ENCODE data around the gene CC2D2B. TPM values are rescaled to one million over a fixed set of nuclear protein-coding genes. Genes with fewer than 3 reads are reported as not detected.

The CC2D2B gene
- total and polyA plus RNA-seq, 2 experiments from 2014 or later: 0.24 to 0.92 TPM

GRCh38 chr10:95908450-95908849 is 675 bp downstream of the CC2D2B start (continued):
- TF ChIP-seq, protein P1, sequence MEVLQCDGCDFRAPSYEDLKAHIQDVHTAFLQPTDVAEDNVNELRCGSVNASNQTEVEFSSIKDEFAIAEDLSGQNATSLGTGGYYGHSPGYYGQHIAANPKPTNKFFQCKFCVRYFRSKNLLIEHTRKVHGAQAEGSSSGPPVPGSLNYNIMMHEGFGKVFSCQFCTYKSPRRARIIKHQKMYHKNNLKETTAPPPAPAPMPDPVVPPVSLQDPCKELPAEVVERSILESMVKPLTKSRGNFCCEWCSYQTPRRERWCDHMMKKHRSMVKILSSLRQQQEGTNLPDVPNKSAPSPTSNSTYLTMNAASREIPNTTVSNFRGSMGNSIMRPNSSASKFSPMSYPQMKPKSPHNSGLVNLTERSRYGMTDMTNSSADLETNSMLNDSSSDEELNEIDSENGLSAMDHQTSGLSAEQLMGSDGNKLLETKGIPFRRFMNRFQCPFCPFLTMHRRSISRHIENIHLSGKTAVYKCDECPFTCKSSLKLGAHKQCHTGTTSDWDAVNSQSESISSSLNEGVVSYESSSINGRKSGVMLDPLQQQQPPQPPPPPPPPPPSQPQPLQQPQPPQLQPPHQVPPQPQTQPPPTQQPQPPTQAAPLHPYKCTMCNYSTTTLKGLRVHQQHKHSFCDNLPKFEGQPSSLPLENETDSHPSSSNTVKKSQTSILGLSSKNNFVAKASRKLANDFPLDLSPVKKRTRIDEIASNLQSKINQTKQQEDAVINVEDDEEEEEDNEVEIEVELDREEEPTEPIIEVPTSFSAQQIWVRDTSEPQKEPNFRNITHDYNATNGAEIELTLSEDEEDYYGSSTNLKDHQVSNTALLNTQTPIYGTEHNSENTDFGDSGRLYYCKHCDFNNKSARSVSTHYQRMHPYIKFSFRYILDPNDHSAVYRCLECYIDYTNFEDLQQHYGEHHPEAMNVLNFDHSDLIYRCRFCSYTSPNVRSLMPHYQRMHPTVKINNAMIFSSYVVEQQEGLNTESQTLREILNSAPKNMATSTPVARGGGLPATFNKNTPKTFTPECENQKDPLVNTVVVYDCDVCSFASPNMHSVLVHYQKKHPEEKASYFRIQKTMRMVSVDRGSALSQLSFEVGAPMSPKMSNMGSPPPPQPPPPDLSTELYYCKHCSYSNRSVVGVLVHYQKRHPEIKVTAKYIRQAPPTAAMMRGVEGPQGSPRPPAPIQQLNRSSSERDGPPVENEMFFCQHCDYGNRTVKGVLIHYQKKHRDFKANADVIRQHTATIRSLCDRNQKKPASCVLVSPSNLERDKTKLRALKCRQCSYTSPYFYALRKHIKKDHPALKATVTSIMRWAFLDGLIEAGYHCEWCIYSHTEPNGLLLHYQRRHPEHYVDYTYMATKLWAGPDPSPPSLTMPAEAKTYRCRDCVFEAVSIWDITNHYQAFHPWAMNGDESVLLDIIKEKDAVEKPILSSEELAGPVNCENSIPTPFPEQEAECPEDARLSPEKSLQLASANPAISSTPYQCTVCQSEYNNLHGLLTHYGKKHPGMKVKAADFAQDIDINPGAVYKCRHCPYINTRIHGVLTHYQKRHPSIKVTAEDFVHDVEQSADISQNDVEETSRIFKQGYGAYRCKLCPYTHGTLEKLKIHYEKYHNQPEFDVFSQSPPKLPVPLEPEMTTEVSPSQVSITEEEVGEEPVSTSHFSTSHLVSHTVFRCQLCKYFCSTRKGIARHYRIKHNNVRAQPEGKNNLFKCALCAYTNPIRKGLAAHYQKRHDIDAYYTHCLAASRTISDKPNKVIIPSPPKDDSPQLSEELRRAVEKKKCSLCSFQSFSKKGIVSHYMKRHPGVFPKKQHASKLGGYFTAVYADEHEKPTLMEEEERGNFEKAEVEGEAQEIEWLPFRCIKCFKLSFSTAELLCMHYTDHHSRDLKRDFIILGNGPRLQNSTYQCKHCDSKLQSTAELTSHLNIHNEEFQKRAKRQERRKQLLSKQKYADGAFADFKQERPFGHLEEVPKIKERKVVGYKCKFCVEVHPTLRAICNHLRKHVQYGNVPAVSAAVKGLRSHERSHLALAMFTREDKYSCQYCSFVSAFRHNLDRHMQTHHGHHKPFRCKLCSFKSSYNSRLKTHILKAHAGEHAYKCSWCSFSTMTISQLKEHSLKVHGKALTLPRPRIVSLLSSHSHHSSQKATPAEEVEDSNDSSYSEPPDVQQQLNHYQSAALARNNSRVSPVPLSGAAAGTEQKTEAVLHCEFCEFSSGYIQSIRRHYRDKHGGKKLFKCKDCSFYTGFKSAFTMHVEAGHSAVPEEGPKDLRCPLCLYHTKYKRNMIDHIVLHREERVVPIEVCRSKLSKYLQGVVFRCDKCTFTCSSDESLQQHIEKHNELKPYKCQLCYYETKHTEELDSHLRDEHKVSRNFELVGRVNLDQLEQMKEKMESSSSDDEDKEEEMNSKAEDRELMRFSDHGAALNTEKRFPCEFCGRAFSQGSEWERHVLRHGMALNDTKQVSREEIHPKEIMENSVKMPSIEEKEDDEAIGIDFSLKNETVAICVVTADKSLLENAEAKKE (CRISPR knock-in tag; IDR thresholded peaks at IDR 0.05): no peak
- TF ChIP-seq POLR2AphosphoS5 (IDR thresholded peaks at IDR 0.05; ENCODE audit: low read depth) (no peak), ZNF114 (CRISPR knock-in tag; IDR thresholded peaks at IDR 0.05) (no peak), JUNB (IDR thresholded peaks at IDR 0.05; ENCODE audit: unreplicated experiment) (no peak), CREB1 (CRISPR knock-in tag; IDR thresholded peaks at IDR 0.05; ENCODE audit: low read depth) (no peak)
- TF ChIP-seq, protein P2, sequence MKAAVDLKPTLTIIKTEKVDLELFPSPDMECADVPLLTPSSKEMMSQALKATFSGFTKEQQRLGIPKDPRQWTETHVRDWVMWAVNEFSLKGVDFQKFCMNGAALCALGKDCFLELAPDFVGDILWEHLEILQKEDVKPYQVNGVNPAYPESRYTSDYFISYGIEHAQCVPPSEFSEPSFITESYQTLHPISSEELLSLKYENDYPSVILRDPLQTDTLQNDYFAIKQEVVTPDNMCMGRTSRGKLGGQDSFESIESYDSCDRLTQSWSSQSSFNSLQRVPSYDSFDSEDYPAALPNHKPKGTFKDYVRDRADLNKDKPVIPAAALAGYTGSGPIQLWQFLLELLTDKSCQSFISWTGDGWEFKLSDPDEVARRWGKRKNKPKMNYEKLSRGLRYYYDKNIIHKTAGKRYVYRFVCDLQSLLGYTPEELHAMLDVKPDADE (IDR thresholded peaks at IDR 0.05): no peak

DNA sequence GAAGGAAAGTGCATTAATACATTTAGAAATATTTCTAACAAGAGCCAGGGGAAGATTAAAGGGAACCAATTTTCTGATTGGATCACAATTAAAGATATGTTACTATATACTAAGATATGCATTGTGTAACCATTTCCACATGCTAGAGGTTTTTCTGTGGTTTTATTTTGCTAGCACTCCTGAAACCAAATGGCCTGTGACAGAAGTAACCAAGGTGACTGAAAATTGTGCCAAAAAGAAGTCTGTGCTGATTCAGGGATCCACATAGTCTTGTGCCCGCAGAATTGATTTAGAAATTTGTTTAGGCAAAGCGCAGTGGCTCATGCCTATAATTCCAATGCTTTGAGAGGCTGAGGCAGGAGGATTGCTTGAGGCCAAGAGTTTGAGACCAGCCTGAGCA is 1.8 kb downstream of the CC2D2B start:
- H3K27me3 ChIP-seq (ENCODE audit: insufficient read depth): no peaks in the 10 kb centered on the region
- peaks cover 7% of the 10 kb centered on the region for H3K4me1 Mint-ChIP-seq
- H3K36me3 Mint-ChIP-seq (ENCODE audit: low read depth): peaks cover 9% of the 10 kb centered on the region
- H2AFZ ChIP-seq: no peak overlapping the region
- no peaks in the 10 kb centered on the region for H3F3A ChIP-seq (replicated peaks; ENCODE audit: low read depth)
- no peak overlapping the region for H3K4me3 ChIP-seq
- peaks cover 7% of the 10 kb centered on the region for H3K27me3 Mint-ChIP-seq (ENCODE audit: insufficient read depth, low read depth, poor library complexity)
- H3K4me2 ChIP-seq: no peak overlapping the region
- H3K9me2 ChIP-seq (ENCODE audit: insufficient read depth): no peaks in the 10 kb centered on the region
- no peak overlapping the region for H3K27ac ChIP-seq (ENCODE audit: low read depth)
- H3K4me3 Mint-ChIP-seq: no peak overlapping the region
- DNase-seq (ENCODE audit: low spot score): no peak
- peaks cover 7% of the 10 kb centered on the region; the same call in 1 of the 2 replicates for H3K79me2 ChIP-seq (replicated peaks; ENCODE audit: insufficient read depth)
- no peaks in the 10 kb centered on the region; the same call in 1 of the 2 replicates for H3K36me3 ChIP-seq (ENCODE audit: insufficient read depth)
- no peaks in the 10 kb centered on the region for H3K4me1 ChIP-seq (ENCODE audit: insufficient read depth)
- no peaks in the 10 kb centered on the region; the same call in 2 of the 3 replicates for H3K9me3 Mint-ChIP-seq
- peaks cover 6% of the 10 kb centered on the region; the same call in 1 of the 2 replicates for H4K20me1 ChIP-seq (replicated peaks; ENCODE audit: insufficient read depth)
- ATAC-seq: no peak
- no peak overlapping the region for H3K27ac Mint-ChIP-seq
- no peak for TF ChIP-seq ZNF331 (CRISPR knock-in tag; IDR thresholded peaks at IDR 0.05; ENCODE audit: low read depth)
- TF ChIP-seq CREB1 (CRISPR knock-in tag; IDR thresholded peaks at IDR 0.05; ENCODE audit: low read depth): no peak
- TF ChIP-seq, protein P3, sequence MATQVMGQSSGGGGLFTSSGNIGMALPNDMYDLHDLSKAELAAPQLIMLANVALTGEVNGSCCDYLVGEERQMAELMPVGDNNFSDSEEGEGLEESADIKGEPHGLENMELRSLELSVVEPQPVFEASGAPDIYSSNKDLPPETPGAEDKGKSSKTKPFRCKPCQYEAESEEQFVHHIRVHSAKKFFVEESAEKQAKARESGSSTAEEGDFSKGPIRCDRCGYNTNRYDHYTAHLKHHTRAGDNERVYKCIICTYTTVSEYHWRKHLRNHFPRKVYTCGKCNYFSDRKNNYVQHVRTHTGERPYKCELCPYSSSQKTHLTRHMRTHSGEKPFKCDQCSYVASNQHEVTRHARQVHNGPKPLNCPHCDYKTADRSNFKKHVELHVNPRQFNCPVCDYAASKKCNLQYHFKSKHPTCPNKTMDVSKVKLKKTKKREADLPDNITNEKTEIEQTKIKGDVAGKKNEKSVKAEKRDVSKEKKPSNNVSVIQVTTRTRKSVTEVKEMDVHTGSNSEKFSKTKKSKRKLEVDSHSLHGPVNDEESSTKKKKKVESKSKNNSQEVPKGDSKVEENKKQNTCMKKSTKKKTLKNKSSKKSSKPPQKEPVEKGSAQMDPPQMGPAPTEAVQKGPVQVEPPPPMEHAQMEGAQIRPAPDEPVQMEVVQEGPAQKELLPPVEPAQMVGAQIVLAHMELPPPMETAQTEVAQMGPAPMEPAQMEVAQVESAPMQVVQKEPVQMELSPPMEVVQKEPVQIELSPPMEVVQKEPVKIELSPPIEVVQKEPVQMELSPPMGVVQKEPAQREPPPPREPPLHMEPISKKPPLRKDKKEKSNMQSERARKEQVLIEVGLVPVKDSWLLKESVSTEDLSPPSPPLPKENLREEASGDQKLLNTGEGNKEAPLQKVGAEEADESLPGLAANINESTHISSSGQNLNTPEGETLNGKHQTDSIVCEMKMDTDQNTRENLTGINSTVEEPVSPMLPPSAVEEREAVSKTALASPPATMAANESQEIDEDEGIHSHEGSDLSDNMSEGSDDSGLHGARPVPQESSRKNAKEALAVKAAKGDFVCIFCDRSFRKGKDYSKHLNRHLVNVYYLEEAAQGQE (IDR thresholded peaks at IDR 0.05; ENCODE audit: unreplicated experiment): no peak
- TF ChIP-seq EZH2phosphoT487 (IDR thresholded peaks at IDR 0.05; ENCODE audit: unreplicated experiment): no peak
- no peak for TF ChIP-seq ZNF114 (CRISPR knock-in tag; IDR thresholded peaks at IDR 0.05)
- no peak for TF ChIP-seq EZH2 (IDR thresholded peaks at IDR 0.05; ENCODE audit: low read depth, unreplicated experiment)
- TF ChIP-seq, protein P2 (IDR thresholded peaks at IDR 0.05): no peak
- no peak for TF ChIP-seq POLR2AphosphoS5 (IDR thresholded peaks at IDR 0.05; ENCODE audit: low read depth)
- TF ChIP-seq JUNB (IDR thresholded peaks at IDR 0.05; ENCODE audit: unreplicated experiment): no peak
- no peak for TF ChIP-seq NANOG (IDR thresholded peaks at IDR 0.05; ENCODE audit: borderline replicate concordance)

All from GM23338 (cell line).